NOMO-1 treated with DMSO at 0.1 percent for 48 hours (cell line): Measurements from ENCODE around the gene CYP4F2.
A peak's percentile ranks its signal among the peaks of the same experiment; 100 is the strongest.
"Not testable (repeated sequence)": the region's sequence is repeated elsewhere in the genome, so short reads cannot be mapped to it uniquely, and the experiment has no call there.

Source experiments
- DNase-seq: peaks from one replicate; lab custom pipeline; 2025; ENCODE audit not compliant: unreplicated experiment; lab: John Stamatoyannopoulos, UW

The CYP4F2 gene

GRCh38 chr19:15900032-15900431, 2.2 kb upstream of the CYP4F2 start:
- DNase-seq, result not testable (repeated sequence)

GRCh38 chr19:15899561-15899960, 1.7 kb upstream of the CYP4F2 start:
- DNase-seq, result not testable (repeated sequence)

GRCh38 chr19:15897026-15897737, 692 bp downstream of the CYP4F2 start:
- no peak for DNase-seq

GRCh38 chr19:15895876-15896430, 1.9 kb downstream of the CYP4F2 start:
- no peak for DNase-seq

- DNase-seq, result no peak
These were observed 3.5 kb downstream of the CYP4F2 start for GRCh38 chr19:15894359-15894758.

- no peak for DNase-seq
These were observed 4.4 kb downstream of the CYP4F2 start for GRCh38 chr19:15893477-15893876.

GRCh38 chr19:15892012-15892411, 5.9 kb downstream of the CYP4F2 start:
- DNase-seq, result no peak

GRCh38 chr19:15891434-15891833, 6.4 kb downstream of the CYP4F2 start:
- no peak for DNase-seq

GRCh38 chr19:15889339-15889738, 8.5 kb downstream of the CYP4F2 start:
- not testable (repeated sequence) for DNase-seq

GRCh38 chr19:15885919-15886318, 12.0 kb downstream of the CYP4F2 start:
- no peak for DNase-seq

- DNase-seq, result no peak
These were observed 12.7 kb downstream of the CYP4F2 start for GRCh38 chr19:15885167-15885566.

GRCh38 chr19:15883329-15883728, 14.5 kb downstream of the CYP4F2 start:
- peak; percentile 66 for DNase-seq

GRCh38 chr19:15874821-15875474, 22.9 kb downstream of the CYP4F2 start:
- DNase-seq, result no peak

- DNase-seq, result not testable (repeated sequence)
These were observed 24.1 kb downstream of the CYP4F2 start for GRCh38 chr19:15873771-15874170.

GRCh38 chr19:15871570-15871969, 26.3 kb downstream of the CYP4F2 start:
- DNase-seq, result no peak

- peak; percentile 25 for DNase-seq
These were observed 28.0 kb downstream of the CYP4F2 start for GRCh38 chr19:15869873-15870272.

- peak; percentile 100 for DNase-seq
These were observed 28.7 kb downstream of the CYP4F2 start for GRCh38 chr19:15869109-15869555.

GRCh38 chr19:15866636-15867035, 31.2 kb downstream of the CYP4F2 start:
- peak; percentile 53 for DNase-seq

GRCh38 chr19:15864824-15865223, 33.0 kb downstream of the CYP4F2 start:
- no peak for DNase-seq

- no peak for DNase-seq
These were observed 34.6 kb downstream of the CYP4F2 start for GRCh38 chr19:15863272-15863671.

- no peak for DNase-seq
These were observed 35.4 kb downstream of the CYP4F2 start for GRCh38 chr19:15862444-15862843.

GRCh38 chr19:15860522-15860921, 37.4 kb downstream of the CYP4F2 start:
- no peak for DNase-seq
